ENCODE results near the gene SMTN.

DNA sequence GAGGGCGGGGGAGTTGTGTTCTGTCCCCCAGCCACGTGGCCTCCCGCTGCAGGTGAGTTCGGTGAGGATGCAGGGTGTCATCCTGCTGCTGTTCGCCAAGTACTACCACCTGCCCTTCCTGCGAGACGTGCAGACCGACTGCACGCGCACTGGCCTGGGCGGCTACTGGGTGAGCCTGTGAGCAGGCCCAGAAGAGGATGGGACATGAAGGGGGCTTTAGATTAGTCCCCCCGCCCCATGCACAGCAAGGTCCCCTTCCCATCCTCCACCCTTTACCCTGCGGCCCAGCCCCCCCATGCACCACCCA lies 45.7 kb downstream of the SMTN start:
- no peak for TF ChIP-seq POLR2A (IDR thresholded peaks at IDR 0.05)
- TF ChIP-seq, protein P1, sequence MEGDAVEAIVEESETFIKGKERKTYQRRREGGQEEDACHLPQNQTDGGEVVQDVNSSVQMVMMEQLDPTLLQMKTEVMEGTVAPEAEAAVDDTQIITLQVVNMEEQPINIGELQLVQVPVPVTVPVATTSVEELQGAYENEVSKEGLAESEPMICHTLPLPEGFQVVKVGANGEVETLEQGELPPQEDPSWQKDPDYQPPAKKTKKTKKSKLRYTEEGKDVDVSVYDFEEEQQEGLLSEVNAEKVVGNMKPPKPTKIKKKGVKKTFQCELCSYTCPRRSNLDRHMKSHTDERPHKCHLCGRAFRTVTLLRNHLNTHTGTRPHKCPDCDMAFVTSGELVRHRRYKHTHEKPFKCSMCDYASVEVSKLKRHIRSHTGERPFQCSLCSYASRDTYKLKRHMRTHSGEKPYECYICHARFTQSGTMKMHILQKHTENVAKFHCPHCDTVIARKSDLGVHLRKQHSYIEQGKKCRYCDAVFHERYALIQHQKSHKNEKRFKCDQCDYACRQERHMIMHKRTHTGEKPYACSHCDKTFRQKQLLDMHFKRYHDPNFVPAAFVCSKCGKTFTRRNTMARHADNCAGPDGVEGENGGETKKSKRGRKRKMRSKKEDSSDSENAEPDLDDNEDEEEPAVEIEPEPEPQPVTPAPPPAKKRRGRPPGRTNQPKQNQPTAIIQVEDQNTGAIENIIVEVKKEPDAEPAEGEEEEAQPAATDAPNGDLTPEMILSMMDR (IDR thresholded peaks at IDR 0.05): no peak

All from body of pancreas (tissue), 4 donors.